ENCODE measurements around the gene C9.
A peak's percentile ranks its signal among the peaks of the same experiment; 100 is the strongest.
"Not testable (repeated sequence)": the region's sequence is repeated elsewhere in the genome, so short reads cannot be mapped to it uniquely, and the experiment has no call there.

C9 gene

DNA sequence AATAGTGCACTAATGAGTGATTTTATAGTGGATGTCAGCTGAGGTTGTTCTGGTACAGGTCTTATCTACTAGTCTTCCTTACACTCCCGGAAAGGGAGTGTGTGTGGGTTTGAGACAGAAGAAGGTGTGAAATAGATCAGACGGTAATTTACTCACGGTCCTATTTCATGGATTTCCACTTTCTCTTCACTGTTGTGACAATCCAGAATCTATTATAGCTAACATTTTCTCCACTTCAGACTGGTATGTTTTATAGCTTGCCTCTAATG is 7.0 kb upstream of the C9 start:
- no peak for DNase-seq (ENCODE audit: low read depth in 2 of 2)

DNA sequence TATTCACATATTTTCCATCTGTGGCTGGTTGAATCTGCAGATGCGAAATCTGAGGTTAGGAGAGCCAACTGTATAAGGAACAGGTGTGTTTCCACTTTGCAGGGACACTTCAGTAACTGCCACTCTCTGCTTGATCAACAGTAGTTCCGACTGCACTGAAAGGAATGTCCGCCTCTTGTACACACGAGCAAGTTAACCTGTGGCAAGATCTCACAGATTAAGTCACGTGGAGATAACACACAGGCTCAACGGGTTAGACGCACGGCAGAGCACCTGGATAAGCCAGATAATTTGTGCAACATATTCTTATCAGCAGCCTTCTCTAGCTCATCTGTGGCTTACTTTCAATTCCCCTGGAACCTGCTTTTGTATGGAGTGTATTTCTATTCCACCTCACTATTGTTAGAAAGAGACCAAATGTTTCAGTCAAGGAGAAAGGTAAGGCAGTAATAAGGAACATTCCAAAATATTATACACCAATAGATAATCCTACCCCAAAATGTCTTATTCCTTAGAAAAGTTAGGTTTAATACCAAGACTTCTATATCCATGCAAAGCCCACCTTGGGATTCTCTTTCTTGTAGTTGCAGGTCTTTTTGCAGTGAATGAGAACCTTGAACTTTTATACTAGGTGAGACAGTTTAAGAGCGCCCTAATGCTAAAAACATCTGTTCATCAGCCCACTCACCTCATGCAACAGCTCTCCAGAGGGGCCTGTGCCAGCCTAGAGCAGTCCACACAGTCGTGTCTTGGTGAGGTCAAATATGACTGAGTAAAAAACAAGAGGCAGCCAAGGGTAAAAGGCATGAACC is 6.5 kb upstream of the C9 start:
- no peak for DNase-seq (ENCODE audit: low read depth in 2 of 2)

DNA sequence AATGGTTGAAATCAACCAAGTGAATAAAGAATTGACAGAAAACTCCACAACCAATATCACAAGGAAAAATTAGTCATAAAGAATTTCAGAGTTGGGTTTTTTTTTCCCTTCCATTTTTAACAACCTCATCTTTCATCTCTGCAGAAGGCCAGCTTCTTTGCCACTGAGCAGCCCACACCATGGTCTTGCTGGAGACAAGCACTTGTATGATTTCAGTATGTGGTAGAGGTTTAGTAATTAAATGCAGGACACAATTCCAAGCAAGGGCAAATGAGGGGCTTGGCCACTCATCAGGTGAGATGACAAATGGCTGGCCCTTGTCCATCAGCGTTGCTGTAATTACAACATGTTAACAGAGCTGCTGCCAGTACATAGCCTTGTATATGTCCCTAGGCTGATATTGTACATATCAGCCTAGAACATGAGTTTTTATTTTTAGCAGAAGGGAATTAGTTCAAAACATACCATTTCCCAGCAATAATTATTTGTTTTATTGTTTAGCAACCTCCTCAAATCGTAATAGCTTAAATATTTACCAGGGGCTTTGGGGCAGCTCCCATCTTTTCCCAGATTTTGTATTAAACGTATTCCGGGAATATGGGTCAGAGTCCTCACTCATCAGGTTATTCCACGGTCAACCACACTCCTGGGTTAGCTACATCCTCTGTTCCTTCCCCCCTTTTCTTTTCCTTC is 5.0 kb upstream of the C9 start:
- no peak for DNase-seq (ENCODE audit: low read depth in 2 of 2)

DNA sequence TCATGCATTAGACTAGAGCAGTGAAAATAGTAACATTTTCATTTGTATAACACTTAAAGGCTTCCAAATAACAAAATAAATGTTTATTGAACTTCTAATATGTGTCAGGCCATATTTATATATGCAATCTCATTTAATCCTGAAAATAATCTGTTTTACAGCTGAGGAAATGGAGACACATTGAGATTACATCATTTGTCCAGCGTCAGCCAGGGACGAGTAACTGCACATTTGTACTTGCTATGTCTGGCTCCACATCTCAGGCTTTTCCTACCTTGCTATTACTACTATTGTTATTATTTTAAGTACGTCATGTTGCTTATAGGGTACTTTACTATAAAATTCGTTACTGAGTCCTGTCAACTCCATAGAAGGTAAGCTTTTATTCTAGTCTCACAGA is 3.8 kb upstream of the C9 start:
- no peak for DNase-seq (ENCODE audit: low read depth in 2 of 2)

DNA sequence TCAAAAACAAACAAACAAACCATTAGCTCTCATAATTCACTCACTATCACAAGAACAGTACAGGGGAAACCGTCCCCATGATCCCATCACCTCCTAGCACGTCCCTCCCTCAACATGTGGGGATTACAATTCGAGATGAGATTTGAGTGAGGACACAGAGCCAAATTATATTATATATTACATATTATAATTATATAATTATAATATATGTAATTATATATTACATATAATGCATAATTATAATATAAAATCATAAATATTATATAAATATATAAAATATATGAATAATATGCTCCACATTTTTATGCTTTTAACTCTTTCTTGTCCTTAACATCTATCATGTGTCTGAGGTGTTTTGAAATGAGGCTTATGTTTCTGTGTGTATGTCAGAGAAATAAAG is 3.4 kb upstream of the C9 start:
- DNase-seq (ENCODE audit: low read depth in 2 of 2), result no peak

DNA sequence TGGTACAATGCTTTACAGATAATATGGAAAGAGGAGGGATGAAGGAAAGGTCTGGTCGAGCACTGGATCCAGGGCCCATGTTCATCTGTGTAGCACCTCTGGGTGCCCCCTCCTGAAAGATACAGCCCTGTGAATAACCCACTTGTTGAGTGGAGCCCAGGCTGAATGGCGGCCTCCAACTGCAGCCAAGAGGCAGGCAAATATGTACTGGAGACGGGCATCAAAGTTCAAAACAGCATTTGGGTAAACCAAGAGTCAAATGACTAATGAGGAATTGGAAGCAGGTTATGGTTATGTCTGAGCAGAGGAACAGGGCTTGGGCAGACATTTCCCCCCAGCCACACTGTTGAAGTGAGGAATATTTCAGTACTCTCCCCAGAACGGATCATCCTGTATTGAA is 1.1 kb downstream of the C9 start:
- DNase-seq (ENCODE audit: low read depth in 2 of 2), result no peak

DNA sequence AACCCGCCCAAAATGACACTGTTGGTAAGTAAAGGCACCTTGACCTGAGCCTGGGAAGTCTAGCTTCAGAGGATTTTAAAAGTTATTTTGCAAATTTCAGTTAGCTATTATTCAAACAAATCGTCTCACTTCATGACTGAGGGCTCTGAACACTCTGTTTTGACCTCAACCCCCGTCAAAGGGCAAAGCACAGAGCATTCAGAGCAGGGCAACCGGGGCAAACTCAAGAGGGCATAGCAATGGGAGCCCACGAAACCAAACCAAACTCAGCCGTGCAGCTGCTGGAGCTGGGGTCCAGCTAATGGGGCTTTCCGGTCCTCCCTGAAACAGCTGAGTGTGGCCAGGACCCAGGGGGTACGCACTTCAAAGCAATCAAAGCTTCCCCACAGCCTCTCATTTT is 1.6 kb downstream of the C9 start:
- DNase-seq (ENCODE audit: low read depth in 2 of 2), result no peak

DNA sequence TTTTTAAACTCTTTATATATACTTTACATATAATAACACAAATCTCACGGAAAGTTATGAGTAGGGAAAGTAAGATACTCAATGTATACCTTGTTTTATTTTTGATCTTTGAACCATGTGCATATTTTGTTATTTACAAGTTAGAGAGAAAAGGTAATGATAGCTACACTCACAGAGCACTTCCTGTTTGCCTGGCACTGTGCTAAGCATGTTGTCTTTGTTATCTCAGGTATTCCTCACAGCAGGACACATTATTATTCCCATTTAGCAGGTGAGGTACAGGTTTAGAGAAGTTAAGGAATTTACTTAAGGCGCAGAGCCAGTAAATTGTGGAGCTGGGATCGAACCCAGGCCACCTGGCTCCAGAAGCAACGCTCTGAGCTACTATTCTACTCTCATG is 3.0 kb downstream of the C9 start:
- no peak for DNase-seq (ENCODE audit: low read depth in 2 of 2)

DNA sequence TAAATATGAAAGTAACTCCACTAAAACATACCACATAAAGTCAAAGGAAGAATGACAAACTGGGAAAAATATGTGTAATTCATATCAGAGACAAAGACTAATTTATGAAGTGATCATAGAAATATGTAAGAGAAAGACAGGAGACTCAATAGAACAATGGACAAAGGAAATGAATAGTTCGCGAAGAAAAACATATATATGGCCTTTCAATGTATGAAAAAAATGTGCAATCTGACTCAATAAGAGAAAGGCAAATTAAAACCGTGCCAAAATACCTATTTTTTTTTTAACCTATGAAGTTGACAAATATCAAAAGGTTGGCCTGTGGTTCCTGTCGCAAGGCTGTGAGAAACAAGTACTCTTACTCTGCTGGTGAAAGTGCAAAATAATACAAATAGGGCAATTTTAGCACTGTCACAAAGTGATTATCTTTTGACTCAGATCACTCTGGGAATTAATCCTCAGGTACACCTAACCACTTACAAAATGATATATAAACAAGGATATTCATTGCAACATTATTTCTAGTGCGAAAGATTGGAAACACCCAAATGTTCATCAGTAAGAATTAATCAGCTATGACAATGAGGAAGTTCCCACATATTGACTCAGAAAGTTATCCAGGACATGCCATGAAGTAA is 3.7 kb downstream of the C9 start:
- no peak for DNase-seq (ENCODE audit: low read depth in 2 of 2)

DNA sequence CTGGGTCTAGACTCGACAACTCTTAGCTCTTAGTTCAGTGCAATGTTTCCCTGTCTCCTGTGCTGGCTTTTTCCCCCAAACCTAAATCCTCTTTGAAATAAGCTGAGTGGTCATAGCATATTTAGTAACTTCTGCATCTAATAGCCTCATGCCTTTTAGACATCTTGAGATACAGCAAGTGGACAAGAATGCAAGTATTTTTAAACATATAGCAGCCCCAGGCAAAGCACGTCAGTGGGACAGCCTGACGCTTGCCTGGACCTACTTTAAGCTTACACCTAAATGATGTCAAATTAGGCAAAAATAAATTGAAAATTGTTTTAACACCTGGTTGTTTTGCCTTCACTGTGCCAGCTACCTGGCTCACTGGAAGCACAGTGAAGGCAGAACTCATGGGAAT is 8.0 kb downstream of the C9 start:
- no peak for DNase-seq (ENCODE audit: low read depth in 2 of 2)

DNA sequence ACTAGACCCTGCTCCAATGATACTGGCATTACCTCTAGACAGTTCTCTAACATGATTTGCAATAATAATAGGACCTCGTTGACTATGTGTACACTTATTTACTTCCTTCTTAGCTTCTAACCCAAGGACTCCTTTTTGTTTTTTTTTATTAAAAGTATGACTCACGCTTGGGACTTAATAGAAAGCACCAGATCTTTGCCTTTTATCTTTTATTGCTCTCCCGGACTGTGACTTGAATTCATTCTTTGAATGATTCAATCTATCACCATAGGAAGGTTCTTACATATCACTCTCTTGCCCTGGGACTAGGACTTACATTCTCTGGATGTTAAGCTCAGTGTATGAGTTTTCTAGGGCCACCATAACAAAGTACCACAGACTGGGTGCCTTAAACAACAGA is 9.0 kb downstream of the C9 start:
- DNase-seq (ENCODE audit: low read depth in 2 of 2), result no peak

DNA sequence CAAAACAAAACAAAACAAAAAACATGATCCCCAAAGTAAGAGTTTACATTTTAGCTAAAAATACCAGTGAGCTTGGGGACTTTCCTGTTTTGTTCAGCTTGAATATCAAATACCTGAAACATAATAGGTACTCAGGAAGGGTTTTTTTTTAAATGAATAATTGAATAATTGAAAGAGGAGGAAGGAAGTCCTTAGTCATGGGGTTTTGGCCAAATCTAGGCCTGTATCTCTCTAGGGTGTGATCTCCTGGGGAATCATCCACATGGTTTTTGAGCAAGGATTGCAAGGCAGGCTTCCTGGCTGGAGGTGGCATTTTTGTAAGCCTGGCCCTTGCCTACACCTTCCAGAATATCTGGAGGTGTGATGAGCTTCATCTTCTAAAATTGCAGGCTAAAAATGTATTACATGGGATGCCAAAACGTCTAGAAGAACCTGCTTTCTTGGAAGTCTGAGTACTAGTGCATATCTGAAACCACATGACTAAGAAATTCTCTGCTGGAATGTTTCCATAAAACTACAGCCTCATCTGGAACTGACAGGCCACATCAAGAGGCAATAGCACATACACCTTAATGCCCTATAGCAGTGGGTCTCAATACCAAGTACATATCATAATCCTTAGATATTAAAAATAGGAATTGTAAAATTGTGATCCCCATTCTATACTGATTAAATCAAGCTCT is 10.4 kb downstream of the C9 start:
- DNase-seq (ENCODE audit: low read depth in 2 of 2), result no peak

DNA sequence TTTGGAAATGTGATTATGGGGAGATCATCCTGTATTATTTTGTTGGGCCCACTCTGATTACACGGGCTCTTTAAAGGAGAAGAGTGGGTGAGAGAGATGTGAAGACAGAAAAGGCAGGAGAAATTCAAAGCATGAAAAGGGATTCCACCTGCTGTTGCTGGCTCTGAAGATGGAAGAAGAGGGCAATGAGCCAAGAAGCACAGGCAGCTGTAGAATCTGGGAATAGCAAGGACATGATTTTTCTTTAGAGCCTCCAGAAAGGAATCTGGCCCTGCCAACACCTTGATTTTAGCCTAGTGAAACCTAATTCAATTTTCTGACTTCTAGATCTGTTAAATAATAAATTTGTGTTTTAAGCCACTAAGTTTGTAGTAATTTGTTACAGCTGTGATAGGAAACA is 11.3 kb downstream of the C9 start:
- no peak for DNase-seq (ENCODE audit: low read depth in 2 of 2)

DNA sequence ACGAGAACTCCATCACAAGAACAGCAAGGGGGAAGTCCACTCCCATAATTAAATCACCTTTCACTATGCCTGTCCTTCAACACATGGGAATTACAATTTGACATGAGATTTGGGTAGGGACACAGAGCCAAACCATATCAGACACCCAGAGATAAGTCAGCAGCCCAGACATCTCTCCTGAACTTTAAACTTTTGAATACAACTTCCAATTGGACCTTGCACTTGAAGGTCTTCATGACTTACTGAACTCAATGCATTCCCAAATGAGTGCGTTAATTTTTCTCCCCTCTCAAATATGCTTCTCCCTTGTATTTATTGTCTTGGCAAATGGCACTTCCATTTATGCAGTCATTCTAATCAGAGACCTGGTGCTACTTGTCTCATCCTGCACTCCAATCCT is 12.1 kb downstream of the C9 start:
- DNase-seq (ENCODE audit: low read depth in 2 of 2), result no peak

DNA sequence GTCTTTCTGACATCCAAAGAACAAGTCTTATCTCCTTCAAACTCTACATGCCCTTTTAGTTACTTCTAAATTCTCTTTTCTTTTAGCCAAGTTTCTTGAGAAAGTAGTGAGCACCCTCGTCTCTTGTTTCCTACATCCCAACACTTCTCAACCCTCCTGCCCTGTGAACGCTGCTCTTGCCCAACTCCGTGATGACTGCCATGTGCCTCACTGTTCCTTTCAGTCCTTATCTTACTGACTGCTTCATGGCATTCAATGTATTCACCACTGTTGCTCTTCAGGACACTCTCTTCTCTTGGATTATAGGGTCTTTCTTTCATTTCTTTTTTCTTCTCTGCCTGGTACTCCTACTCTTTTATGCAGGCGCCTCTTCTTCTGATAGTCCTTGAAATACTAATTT is 14.8 kb downstream of the C9 start:
- DNase-seq (ENCODE audit: low read depth in 2 of 2), result no peak

DNA sequence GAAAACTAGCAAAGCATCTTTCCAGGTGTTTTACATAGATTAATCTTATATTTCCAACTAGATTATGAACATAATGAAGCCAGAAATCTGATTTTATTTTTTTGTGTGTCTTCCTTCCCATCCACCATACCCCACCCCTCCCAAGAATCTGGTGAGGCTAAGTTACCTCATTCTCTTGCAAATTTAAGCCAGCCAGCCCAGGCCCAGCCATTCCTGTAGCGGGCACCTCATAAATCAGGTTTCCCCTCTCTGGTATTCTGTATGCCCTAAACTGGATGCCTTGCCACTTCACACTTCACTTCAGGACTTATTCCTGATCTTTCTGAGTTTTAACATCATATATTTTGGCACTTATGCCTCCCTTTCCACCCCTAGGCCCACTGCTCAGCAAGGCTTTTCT is 21.8 kb downstream of the C9 start:
- DNase-seq (ENCODE audit: low read depth in 2 of 2), result no peak

DNA sequence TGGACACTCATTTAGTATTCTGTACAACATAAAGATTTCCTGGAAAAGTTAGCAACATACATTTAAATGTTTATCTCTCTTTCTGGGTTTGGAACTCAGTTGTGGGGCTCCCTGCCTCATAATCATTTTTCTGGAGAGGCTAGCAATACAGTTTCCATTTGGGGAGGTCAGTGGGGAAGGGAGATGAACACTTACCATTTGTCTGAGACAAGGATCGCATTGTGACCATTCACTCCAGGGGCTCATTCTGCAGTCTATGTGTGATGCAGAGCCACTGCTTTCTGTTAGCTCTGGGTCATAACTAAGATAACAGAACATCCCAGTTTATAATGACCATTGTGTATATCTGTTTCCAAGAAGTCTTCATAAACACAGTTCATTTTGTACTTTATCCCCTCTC is 22.4 kb downstream of the C9 start:
- no peak for DNase-seq (ENCODE audit: low read depth in 2 of 2)

DNA sequence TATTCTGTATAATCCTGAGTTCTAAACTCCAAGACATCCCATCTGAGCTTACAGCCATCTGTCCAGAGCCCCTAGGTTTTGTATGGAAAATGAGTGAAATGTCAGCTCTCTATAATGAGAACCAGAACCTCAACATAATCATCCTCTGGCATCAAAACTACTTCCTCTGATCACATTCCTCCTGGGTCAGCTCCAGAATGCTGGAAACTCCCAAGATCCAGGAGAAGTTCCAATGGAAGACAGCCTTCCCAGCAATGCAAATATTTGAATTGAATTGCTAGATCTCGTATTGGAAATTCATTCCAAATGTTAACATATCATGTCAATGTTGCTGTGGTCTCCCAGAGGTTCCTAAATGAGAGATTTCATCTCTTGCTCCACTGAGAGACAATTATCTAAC is 23.8 kb downstream of the C9 start:
- peak; percentile 33 to 35 for DNase-seq (ENCODE audit: low read depth in 2 of 2)

DNA sequence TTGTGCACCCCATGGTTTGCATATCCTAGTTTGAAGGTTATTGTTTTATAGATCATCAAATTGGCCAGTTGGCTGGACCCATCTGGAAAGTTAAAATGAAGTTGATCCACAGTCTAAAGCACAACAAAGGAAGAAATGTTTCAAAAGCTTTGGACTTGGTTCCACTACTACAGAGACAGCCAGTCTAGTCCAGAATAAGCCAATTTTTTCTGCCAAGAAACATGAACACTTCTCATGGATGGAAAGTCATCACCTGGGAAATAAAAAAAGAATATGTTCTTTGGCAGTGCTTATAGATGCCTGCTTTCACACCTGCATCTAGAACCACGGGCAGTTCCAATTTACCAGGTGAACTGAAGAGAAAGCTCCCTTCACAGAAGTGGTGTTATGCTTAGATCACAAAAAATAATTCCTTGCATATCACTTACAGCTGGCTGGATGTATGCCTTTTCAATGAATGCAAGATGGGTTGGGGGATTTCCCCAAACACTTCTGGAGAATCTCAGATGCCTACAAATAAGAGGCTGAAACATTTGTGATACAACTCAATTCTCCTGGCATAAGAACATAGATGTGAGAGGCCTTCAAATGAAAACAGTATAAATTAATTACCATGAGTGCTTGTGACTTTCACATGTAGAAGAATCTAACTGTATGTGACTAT is 26.9 kb downstream of the C9 start:
- no peak for DNase-seq (ENCODE audit: low read depth in 2 of 2)

DNA sequence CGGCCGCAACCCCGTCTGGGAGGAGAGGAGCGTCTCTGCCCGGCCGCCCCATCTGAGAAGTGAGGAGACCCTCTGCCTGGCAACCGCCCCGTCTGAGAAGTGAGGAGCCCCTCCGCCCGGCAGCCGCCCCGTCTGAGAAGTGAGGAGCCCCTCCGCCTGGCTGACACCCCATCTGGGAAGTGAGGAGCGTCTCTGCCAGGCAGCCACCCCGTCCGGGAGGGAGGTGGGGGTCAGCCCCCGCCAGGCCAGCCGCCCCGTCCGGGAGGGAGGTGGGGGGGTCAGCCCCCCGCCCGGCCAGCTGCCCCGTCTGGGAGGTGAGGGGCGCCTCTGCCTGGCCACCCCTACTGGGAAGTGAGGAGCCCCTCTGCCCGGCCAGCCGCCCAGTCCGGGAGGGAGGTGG is 30.0 kb downstream of the C9 start:
- DNase-seq (ENCODE audit: low read depth in 2 of 2), result not testable (repeated sequence)

DNA sequence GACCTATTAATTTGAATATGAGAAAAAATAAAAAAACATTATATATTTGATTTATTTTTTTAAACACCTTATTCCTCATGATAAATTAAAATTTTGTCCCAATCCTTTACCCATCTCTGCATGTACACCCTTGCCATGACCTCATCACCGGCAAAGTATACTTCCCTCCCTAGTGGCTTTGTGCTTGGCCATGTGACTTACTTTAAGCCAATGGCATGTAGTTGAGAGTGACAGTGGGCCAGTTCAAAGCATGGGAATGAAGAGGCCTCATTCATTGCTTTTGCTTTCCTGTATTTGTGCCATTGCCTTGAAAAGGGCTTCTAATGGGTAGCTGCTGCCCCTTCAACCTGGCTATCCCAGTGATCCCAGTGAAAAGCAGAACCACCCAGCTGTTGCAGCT is 31.2 kb downstream of the C9 start:
- DNase-seq (ENCODE audit: low read depth in 2 of 2), result no peak

DNA sequence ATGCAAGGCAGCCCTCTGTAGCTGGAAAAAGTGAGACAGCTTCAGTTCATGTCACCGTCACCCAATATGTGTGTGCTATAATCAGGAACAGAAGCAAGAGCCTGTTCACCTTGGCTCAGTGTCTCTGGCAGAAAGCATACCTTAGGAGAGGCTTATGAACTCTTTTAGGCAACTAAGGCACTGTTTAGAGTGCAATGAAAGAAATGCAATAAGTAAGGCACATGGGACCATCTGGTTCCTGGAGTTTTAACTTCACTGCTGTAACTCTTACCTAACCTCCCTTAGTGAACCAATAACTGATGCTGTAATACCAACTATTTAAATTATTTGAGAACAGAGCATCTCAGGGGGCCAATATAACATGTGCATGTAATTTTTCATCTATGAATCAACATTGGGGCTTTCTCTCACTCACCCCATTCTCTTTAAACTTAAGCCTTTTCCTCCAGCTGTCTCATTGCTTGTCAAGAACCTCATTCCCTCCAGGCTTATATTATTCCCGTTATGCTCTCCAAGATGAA is 32.4 kb downstream of the C9 start:
- DNase-seq (ENCODE audit: low read depth in 2 of 2), result peak; percentile 47 to 62
